Measurements from ENCODE around the gene NPIPB2.
"Not testable (repeated sequence)": the region's sequence is repeated elsewhere in the genome, so short reads cannot be mapped to it uniquely, and the experiment has no call there.

Gene NPIPB2
- total RNA-seq: 0.36 to 3.5 (median 1.6) reads per million in 4 experiments

- not testable (repeated sequence) for DNase-seq
Observed at GRCh38 chr16:11941945-11942344, at the start of gene NPIPB2. NPIPB2 (minus strand) TSS chr16:11942045; CDS start chr16:11942045, 0 bp downstream.

GRCh38 chr16:11990702-11991390, 49.0 kb upstream of the NPIPB2 start:
- DNase-seq: no peak

GRCh38 chr16:11988258-11988978, 46.6 kb upstream of the NPIPB2 start:
- no peak for DNase-seq

DNA sequence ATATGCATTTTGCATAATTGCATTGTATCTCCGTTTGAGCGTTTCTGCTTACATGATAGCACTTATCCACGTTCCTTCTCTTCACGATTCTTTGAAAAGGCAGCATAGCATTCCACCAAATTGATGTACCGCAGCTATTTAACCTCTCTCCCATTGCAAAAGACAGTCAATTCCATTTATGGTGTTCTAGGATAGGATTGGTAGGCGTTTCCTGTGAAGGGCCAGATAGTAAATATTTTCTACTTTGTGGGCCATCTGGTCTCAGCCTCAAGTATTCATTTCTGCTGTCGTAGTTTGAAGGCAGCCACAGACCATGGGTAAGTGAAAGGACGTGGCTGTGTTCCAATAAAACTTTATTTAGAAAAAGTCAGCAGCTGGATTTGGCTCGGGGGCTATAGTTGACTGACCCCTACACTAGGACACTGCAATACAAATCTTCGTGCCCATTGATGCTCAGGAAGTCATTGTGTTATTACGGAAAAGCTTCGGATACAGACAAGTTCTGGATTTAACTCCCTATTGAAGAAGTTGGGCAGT, 44.7 kb upstream of the NPIPB2 start:
- no peak for DNase-seq

DNA sequence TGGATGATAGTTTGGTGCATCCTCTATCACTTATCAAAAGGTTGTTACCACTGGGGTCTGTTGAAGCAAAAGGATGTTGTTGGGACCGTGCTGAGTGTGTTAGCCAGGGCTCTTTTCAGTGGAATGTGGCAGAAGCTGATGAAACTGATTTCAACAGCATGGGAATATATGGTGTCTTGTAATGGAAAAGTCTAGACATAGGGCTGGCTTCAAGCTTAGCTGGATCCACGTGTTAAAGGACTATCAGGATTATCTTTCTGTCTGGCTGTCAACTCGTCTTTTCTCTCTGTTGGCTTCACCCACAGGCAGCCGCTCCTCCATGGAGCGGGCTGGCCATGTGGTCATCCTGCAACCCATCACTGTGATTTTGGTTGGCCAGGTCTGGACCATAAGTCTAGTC, 43.4 kb upstream of the NPIPB2 start:
- DNase-seq: no peak

- DNase-seq: no peak
Observed at GRCh38 chr16:11980136-11980844, 38.4 kb upstream of the NPIPB2 start.

DNA sequence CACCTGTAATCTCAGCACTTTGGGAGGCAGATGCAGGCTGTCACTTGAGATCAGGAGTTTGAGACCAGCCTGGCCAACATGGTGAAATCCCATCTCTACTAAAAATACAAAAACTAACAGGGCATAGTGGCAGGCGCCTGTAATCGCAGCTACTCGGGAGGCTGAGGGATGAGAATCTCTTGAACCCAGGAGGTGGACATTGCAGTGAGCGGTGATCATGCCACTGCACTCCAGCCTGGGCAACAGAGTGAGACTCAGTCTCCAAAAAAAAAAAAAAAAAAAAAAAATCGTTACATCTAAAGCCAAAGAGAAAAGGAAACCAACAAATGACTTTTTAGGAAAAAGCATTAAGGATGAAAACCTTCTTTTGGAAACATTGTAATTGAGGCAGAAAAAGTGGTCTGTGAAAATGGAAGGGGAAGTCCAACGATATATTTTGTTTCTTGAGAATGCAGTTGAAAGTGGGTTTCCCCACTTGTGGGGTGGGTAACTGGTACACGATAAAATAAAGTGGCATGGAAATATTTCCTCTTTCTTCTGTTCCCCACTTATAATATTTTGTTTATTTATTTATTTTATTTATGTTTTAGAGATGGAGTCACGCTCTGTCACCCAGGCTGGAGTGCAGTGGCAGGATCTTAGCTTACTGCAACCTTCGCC, 37.3 kb upstream of the NPIPB2 start:
- no peak for DNase-seq

DNA sequence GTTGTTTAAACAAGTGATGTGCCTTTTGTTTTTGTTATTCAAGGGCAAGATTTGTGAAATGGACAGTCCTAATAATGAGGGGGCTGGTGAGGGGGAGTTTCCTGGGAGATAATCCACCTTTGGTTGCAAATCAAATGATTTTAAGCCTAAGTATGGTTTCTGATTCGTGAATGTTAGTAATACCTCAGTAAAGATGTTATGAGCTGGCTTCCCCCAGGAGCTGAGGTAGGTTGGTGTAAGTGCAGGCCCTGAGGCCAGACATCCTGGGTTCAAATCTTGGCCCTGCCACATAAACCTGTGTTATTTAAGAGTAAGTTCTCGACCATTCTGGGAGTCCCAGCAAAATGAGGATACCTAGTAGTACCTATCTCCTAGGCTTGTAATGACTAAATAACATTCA, 36.2 kb upstream of the NPIPB2 start:
- no peak for DNase-seq

DNA sequence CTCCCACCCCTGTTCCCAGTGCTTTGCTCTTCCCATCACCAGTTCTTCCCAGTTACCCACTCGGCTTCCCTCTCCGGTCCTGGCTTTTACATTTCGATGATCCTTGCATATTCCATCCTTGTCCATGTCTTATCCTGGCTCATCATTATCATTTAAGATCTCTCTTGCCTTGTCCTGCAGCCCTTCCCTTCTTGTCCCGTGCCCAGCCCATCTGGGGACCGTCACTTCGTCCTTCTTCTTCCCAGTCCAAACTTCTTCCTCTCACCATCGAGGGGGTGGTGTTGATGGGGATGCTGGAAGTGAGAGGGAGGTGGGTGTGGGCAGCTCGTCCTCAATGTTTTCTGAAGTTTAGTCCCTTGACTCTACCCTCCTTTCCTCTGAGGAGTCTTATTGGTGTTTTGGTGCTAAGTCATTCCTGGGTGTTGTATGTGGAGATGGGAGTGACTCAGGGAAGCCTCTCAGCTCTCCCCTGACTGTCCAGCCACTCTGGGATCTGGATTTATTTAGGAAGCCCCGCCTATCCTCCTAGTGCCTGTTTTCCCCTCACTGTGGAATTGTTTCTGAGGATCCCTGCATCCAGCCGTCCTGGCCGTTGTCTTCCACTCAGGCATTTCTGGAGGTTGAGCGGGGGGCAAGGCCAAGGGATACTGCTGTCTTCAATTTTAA, 35.7 kb upstream of the NPIPB2 start:
- no peak for DNase-seq

DNA sequence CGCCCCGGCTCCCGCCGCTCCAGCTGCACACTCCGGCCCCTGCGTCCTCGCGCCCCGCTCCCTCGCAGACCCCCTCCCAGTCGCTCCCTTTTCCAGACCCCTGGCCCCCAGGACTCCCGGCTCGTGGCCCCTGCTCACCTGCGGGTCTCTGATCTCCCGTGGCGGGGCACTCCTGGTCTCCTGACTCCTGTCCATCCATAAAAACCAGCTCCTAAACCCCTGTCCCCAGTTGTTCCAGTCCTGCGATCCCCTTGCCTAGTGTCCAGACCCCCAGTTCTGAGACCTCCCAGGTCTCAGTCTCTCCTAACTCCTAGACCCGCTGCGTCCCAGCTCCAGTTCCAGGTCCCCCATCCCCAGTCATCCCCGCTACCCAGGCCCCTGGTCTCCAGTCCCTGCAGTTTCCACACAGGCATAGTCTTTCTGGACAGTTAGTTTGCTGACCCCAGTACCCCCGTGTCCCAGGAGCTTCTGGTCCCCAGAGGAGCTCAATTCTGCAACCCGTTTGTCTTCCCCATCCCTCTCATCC, 35.1 kb upstream of the NPIPB2 start:
- no peak for DNase-seq

GRCh38 chr16:11973070-11973469, 31.2 kb upstream of the NPIPB2 start:
- no peak for DNase-seq

DNA sequence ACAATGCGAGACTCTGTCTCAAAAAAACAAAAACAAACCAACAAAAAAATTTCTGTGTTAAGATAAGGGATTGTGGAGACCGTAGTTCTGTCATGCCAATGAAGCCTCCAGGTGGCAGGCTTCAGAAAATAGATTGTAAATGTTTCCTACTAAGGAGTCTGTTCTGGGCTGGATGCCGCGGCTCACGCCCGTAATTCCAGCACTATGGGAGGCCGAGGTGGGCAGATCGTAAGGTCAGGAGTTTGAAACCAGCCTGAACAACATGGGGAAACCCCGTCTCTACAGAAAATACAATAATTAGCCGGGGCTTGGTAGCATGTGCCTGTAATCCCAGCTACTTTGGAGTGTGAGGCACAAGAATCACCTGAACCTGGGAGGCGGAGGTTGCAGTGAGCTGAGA, 30.3 kb upstream of the NPIPB2 start:
- DNase-seq: no peak

DNA sequence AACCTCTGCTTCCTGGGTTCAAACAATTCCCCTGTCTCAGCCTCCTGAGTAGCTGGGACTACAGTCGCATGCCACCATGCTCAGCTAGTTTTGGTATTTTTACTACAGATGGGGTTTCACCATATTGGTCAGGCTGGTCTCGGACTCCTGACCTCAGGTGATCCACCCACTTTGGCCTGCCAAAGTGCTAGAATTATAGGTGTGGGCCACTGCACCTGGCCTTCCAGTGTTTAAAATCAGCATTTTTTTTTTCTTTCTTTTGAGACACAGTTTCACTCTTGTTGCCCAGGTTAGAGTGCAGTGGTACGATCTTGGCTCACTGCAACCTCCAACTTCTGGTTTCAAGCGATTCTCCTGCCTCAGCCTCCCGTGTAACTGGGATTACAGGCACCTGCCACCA, 28.4 kb upstream of the NPIPB2 start:
- not testable (repeated sequence) for DNase-seq

DNA sequence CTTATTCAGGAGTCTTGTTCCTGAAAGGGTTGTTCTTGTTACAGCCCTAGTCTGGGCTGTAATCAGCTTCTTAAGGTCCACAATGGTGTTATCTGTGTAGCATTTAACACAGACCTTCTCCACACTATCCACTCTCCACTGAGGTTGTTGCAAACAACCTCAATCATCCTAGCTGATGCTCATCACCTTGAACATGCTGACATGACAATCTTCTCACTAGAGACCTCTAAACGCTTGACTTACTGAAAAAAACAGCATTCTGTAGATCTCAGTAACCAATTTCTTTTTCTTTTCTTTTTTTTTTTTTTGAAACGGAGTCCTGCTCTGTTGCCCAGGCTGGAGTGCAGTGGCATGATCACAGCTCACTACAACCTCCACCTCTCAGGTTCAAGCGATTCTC, 26.7 kb upstream of the NPIPB2 start:
- no peak for DNase-seq

GRCh38 chr16:11967195-11967911, 25.5 kb upstream of the NPIPB2 start:
- DNase-seq: no peak

- DNase-seq: no peak
Observed at GRCh38 chr16:11966173-11966572, 24.3 kb upstream of the NPIPB2 start.

- DNase-seq: no peak
Observed at GRCh38 chr16:11964761-11965551, 23.1 kb upstream of the NPIPB2 start, which contains the start of gene TNFRSF17. TNFRSF17 (plus strand) TSS chr16:11965210; CDS start chr16:11965325, 115 bp downstream.

DNA sequence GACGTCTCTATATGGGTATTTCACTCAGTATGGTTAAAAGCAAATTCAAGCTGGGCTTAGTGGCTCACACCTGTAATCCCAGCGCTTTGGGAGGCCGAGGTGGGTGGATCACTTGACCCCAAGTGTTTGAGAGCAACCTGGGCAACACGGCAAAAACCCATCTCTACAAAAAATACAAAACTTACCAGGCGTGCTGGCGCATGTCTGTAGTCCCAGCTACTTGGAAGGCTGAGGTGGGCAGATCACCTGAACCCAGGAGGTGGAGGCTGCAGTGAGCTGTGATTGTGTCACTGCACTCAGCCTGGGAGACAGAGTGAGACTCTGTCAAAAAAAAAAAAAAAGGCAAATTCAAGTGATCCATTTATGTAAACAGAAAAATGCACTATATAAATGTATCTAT, 21.9 kb upstream of the NPIPB2 start:
- DNase-seq: no peak

DNA sequence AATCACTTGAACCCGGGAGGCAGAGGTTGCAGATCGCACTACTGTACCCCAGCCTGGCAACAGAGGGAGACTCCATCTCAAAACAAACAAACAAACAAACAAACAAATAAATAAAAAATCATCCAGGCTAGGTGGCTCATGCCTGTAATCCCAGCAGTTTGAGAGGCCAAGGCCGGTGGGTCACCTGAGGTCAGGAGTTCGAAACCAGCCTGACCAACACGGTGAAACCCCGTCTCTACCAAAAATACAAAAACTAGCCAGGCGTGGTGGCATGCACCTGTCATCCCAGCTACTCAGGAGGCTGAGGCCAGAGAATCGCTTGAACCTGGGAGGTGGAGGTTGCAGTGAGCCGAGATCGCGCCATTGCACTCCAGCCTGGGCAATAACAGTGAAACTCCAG, 21.1 kb upstream of the NPIPB2 start:
- DNase-seq: not testable (repeated sequence)

DNA sequence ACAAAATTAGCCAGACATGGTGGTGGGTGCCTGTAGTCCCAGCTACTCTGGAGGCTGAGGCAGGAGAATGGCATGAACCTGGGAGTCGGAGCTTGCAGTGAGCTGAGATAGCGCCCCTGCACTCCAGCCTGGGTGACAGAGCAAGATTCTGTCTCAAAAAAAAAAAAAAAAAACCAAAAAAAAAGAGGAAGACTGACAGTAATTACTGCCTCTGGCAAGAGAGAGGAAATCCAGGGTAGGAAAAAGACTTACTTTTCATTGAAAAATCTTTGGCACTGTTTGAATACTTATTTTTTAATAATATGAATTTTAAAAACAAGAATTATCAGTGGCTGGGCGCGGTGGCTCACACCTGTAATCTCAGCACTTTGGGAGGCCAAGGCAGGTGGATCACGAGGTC, 20.6 kb upstream of the NPIPB2 start:
- DNase-seq: not testable (repeated sequence)
